K562 (cell line): ENCODE measurements around the gene CCDC9B. TPM values are rescaled to one million over a fixed set of nuclear protein-coding genes. Genes with fewer than 3 reads are reported as not detected.

ENCODE experiments used
- SMAD3 ChIP-seq: fragments of 450-650 bp; formaldehyde crosslinking; conservative IDR thresholded peaks from 2 replicates; pipeline ENCODE4 v1.4.0; 2020; ENCODE audit warnings: mild to moderate bottlenecking
- U2AF2 ChIP-seq: fragments of 200-400 bp; formaldehyde crosslinking; optimal IDR thresholded peaks from 2 replicates; pipeline ENCODE3; 2017; ENCODE audit warnings: low read depth, mild to moderate bottlenecking, low read length
- polyA plus RNA-seq, 8 experiments: library from polyadenylated mRNA; depleted of rRNA in 4 of 8; stranded (reverse) in 5 of 8; unstranded in 3 of 8; fragments of >200 nt; fragmentation: Nextera tagmentation in 2 of 8; fragmentation: Illumina TruSeq in 1 of 8; extraction: Ambion mirVana in 2 of 8; extraction: Trizol in 1 of 8; gene quantifications; 2 replicates each; pipeline versions ENCODE4 v1.2.1 to v1.2.3, GENCODE V29; 2011 to 2014; ENCODE audit warnings: inconsistent platforms in 1 of 8, missing spikeins in 1 of 8
- total RNA-seq, 7 experiments: library from RNA; depleted of rRNA in 6 of 7; stranded (reverse); fragments of >200 nt in 6 of 7; fragmentation: Illumina TruSeq in 2 of 7; extraction: Trizol in 2 of 7; gene quantifications; 2 replicates each; pipeline versions ENCODE4 v1.2.1 to v1.2.3, GENCODE V29; 2011 to 2021; ENCODE audit warnings: low replicate concordance in 1 of 7
- TF ChIP-seq, protein P1 (sequence below): fragments of 450-650 bp; IDR thresholded peaks from 2 replicates; pipeline ENCODE4 v1.6.1; 2016; ENCODE audit warnings: mild to moderate bottlenecking, moderate library complexity
- TF ChIP-seq, protein P2 (sequence below), 2 experiments: fragments of 450-650 bp; IDR thresholded peaks; 2 replicates each; pipeline ENCODE4 v1.6.1; 2016; ENCODE audit warnings: mild to moderate bottlenecking in 2 of 2, borderline replicate concordance in 1 of 2, low read depth in 1 of 2, moderate library complexity in 1 of 2

The CCDC9B gene
- total and polyA plus RNA-seq, 9 of the 15 experiments (the other 6 are each of a cell fraction or from before 2014, with no cell fraction given) = 0.01 to 0.47 (median 0.15) TPM; not detected in 1

DNA sequence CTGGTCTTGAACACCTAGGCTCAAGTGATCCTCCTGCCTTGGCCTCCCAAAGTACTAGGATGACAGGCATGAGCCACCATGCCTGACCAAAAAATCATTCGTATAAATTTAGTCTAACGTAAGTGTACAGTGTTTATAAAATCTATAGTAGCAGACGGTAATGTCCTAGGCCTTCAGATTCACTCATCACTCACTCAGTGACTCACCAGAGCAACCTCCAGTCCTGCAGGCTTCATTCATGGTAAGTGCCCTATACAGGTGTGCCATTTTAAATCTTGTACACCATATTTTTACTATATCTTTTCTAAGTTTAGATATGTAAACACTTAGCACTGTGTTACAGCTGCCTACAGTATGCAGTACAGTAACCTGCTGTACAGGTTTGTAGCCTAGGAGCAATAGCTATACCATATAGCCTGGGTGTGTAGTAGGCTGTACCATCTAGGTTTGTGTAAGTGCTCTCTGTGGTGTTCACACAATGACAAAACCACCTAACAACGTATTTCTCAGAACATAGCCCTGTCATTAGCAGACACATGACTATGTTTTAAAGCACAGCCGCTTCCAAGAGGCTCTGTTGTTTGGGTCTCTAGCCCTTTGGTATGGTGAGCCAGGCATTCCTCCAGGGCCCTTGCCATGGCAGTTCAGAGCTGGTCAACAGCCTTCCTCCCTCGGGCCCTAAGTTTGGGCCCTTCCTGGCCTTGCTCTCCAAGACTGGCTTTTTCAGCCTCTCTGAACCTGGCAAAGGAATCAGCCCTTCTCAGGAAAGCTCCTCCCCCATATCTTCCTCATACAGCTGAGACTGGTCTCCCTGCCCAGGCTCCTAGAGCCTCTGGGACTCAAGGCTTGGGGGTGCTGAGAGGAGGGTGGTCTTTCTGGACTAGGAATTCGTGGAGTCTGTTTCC is 1.9 kb upstream of the CCDC9B start (continued):
- TF ChIP-seq, protein P1, sequence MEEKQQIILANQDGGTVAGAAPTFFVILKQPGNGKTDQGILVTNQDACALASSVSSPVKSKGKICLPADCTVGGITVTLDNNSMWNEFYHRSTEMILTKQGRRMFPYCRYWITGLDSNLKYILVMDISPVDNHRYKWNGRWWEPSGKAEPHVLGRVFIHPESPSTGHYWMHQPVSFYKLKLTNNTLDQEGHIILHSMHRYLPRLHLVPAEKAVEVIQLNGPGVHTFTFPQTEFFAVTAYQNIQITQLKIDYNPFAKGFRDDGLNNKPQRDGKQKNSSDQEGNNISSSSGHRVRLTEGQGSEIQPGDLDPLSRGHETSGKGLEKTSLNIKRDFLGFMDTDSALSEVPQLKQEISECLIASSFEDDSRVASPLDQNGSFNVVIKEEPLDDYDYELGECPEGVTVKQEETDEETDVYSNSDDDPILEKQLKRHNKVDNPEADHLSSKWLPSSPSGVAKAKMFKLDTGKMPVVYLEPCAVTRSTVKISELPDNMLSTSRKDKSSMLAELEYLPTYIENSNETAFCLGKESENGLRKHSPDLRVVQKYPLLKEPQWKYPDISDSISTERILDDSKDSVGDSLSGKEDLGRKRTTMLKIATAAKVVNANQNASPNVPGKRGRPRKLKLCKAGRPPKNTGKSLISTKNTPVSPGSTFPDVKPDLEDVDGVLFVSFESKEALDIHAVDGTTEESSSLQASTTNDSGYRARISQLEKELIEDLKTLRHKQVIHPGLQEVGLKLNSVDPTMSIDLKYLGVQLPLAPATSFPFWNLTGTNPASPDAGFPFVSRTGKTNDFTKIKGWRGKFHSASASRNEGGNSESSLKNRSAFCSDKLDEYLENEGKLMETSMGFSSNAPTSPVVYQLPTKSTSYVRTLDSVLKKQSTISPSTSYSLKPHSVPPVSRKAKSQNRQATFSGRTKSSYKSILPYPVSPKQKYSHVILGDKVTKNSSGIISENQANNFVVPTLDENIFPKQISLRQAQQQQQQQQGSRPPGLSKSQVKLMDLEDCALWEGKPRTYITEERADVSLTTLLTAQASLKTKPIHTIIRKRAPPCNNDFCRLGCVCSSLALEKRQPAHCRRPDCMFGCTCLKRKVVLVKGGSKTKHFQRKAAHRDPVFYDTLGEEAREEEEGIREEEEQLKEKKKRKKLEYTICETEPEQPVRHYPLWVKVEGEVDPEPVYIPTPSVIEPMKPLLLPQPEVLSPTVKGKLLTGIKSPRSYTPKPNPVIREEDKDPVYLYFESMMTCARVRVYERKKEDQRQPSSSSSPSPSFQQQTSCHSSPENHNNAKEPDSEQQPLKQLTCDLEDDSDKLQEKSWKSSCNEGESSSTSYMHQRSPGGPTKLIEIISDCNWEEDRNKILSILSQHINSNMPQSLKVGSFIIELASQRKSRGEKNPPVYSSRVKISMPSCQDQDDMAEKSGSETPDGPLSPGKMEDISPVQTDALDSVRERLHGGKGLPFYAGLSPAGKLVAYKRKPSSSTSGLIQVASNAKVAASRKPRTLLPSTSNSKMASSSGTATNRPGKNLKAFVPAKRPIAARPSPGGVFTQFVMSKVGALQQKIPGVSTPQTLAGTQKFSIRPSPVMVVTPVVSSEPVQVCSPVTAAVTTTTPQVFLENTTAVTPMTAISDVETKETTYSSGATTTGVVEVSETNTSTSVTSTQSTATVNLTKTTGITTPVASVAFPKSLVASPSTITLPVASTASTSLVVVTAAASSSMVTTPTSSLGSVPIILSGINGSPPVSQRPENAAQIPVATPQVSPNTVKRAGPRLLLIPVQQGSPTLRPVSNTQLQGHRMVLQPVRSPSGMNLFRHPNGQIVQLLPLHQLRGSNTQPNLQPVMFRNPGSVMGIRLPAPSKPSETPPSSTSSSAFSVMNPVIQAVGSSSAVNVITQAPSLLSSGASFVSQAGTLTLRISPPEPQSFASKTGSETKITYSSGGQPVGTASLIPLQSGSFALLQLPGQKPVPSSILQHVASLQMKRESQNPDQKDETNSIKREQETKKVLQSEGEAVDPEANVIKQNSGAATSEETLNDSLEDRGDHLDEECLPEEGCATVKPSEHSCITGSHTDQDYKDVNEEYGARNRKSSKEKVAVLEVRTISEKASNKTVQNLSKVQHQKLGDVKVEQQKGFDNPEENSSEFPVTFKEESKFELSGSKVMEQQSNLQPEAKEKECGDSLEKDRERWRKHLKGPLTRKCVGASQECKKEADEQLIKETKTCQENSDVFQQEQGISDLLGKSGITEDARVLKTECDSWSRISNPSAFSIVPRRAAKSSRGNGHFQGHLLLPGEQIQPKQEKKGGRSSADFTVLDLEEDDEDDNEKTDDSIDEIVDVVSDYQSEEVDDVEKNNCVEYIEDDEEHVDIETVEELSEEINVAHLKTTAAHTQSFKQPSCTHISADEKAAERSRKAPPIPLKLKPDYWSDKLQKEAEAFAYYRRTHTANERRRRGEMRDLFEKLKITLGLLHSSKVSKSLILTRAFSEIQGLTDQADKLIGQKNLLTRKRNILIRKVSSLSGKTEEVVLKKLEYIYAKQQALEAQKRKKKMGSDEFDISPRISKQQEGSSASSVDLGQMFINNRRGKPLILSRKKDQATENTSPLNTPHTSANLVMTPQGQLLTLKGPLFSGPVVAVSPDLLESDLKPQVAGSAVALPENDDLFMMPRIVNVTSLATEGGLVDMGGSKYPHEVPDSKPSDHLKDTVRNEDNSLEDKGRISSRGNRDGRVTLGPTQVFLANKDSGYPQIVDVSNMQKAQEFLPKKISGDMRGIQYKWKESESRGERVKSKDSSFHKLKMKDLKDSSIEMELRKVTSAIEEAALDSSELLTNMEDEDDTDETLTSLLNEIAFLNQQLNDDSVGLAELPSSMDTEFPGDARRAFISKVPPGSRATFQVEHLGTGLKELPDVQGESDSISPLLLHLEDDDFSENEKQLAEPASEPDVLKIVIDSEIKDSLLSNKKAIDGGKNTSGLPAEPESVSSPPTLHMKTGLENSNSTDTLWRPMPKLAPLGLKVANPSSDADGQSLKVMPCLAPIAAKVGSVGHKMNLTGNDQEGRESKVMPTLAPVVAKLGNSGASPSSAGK = no peak
- TF ChIP-seq U2AF2 (no peak), SMAD3 (CRISPR knock-in tag) (no peak)
- TF ChIP-seq, protein P2, sequence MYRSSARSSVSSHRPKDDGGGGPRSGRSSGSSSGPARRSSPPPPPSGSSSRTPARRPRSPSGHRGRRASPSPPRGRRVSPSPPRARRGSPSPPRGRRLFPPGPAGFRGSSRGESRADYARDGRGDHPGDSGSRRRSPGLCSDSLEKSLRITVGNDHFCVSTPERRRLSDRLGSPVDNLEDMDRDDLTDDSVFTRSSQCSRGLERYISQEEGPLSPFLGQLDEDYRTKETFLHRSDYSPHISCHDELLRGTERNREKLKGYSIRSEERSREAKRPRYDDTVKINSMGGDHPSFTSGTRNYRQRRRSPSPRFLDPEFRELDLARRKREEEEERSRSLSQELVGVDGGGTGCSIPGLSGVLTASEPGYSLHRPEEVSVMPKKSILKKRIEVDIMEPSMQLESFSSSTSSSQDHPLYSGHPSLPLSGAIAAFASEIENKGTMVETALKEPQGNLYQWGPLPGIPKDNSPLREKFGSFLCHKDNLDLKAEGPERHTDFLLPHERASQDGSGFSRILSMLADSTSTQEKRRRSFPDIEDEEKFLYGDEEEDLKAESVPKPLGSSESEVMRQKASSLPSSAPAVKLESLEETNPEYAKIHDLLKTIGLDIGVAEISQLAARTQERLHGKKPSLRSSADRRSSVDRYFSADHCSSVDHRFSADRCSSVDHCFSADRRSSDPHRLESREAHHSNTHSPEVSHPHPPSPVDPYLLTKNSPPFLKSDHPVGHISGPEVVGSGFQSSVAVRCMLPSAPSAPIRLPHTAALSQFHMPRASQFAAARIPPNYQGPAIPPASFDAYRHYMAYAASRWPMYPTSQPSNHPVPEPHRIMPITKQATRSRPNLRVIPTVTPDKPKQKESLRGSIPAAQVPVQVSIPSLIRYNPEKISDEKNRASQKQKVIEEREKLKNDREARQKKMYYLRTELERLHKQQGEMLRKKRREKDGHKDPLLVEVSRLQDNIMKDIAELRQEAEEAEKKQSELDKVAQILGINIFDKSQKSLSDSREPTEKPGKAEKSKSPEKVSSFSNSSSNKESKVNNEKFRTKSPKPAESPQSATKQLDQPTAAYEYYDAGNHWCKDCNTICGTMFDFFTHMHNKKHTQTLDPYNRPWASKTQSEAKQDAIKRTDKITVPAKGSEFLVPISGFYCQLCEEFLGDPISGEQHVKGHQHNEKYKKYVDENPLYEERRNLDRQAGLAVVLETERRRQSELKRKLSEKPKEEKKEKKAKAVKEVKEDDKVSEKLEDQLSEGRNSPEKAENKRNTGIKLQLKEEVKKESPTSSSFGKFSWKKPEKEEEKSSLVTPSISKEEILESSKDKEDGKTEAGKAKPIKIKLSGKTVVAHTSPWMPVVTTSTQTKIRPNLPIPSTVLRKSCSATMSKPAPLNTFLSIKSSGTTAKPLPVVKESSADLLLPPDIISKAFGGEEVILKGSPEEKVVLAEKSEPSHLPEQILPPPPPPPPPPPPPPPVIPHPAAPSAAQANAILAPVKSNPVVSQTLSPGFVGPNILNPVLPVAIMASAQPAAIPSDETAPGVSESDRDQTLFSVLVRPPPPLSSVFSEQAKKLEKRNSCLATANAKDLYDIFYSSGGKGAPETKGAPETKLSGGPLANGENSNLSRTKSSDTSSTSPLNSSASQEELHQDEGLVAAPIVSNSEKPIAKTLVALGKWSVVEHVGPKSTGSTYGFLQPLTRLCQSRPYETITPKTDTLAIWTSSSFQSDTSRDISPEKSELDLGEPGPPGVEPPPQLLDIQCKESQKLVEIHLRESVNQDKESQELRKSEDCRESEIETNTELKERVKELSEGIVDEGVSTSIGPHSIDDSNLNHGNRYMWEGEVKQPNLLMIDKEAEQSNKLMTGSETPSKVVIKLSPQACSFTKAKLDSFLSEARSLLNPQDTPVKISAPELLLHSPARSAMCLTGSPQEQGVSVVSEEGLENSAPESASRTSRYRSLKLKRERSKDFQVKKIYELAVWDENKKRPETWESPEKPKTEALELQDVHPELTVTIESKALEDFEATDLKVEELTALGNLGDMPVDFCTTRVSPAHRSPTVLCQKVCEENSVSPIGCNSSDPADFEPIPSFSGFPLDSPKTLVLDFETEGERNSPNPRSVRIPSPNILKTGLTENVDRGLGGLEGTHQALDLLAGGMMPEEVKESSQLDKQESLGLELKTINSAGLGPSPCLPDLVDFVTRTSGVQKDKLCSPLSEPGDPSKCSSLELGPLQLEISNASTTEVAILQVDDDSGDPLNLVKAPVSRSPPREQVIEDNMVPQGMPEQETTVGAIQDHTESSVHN (IDR thresholded peaks at IDR 0.05; ENCODE audit: borderline replicate concordance in 1 of 2, low read depth in 1 of 2) = no peak
